A549 treated with dexamethasone at 1 μM for 4 hours (cell line): ENCODE data around the gene C10orf95. TPM values are rescaled to one million over a fixed set of nuclear protein-coding genes. Genes with fewer than 3 reads are reported as not detected.

ENCODE experiments used
- total RNA-seq: library from RNA; stranded (reverse); fragments of 200-300 nt; extraction: Qiagen RNA extraction; gene quantifications from 5 replicates; pipeline ENCODE4 v1.2.3, GENCODE V29; 2022

The C10orf95 gene, protein sequence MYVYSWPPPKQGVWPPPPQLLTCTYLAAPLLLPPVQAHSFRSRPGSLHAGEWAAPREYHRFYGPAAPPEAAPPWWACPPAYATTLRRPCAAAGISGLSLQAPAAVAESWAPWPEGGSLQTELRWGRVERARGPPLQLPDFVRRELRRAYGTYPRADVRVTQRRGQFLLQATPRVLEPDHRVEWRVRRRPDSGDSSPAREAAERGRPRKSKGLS
- total RNA-seq, result 0.07 to 0.25 TPM (median 0.13 TPM) in 5 replicates

DNA sequence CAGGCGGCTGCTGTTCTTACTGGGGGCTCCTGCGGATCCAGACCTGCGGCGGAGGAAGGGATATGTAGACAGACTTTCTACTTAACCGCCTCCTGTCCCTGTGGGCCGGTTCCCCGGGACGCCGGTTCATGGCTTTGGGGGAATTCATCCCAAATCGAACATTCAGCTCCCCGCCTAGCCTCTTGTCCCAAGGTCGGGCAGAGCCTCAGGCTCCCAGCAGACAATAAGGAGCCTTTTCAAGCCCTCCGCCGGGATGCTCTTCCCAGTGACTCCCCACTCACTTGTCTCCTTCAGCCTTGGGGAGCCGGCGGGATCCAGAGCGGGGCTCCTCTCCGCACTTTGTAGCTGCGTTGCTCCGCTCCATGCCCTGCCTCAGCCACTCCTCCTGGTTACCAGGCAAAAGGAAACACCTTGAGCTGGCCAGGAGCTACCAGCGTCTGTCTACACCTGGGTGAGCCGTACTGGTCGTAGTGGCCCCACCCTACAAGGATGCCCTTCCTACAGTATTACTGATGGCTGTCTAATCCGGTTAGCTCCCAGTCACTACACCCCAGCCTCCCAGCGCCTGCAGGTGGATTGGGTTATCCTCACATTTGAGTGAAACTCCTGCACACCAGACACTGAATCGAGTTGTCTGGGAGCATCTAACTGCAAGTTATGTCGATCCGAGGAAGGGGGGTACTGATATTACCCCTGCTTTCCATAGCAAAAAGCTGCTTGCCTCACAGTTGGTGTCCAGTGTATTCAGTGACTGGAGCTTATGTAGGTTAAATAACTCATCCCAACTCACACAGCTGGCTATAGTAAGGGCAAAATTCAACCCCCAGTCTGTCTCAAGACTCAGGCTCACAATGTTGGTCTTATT lies at the start of gene C10orf95:
Gene C10orf95, minus strand, starts transcription at position 439 of the 865 bp plus-strand sequence. CDS start 450 bp downstream, outside the sequence.

DNA sequence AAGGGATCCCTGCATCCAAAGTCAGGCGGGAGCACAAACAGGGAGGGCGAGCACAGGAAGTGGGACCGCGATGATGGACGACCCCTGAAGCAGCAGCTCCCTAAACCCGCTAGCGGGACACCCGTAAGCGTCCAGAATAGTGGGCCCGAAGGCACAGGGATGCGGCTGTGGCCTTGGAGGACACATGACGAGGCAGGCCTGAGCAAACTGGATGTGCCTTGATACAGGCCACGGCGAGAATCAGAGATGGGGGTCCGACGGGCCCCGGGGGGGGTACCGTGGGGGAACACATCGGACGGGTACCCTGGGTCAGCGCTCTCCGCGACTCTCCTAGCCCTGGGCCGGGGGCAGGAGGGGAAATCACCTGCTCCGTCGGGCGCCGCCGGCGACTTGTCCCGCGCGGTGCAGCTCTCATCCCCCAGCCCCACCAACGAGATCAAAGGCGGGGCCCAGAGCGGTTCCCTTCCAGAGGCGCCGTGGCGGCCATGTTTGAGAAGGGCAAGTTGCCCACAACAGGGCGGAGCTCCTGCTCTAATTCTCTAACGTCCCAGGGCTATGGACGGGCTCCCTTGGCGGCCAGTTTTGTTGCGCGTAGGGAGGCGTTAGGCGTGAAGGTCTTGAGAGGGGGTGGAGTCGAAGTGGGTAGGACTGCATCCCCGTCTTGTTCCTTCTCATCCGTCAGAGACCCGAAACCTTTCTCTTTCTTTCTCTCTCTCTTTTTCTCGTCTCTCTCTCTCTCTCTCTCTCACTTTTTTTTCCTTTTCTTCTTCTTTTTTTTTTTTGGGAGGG lies 19.0 kb downstream of the C10orf95 start, which contains the start of gene CUEDC2:
Gene CUEDC2, minus strand, starts transcription at position 413 of the 789 bp plus-strand sequence. CDS start 7,386 bp downstream, outside the sequence.

DNA sequence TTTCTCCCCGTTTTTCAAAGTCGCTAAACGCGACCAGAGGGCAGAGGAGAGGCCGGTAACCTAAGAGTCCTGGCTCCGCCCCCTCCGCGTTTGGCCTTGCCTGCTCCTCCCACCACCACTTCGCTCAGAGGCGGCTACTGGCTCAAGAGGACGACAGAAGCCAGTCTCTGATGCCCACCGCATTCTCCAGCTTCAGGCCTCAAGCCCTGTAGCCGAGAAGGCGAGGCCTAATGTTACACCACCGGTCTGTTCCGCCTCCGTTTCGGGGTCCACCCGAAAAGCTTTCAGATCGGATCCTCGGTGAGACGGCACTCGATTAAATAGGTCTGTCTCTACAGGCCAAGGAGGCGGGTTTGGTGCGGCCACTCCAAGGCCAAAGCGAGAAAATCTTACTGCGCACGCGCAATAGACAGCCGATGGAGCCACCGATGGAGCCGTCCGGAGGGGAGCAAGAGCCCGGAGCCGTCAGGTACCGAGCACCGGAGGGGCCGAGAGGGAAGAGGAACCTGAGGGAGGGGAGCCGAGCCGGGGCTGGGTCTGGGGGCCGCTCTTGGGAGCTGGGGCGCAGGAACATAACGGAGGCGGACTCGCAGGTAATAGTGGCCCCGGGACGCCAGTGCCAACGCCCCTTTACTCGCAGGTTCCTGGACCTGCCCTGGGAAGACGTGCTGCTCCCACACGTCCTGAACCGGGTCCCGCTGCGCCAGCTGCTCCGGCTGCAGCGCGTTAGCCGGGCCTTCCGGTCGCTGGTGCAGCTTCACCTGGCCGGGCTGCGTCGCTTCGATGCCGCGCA lies 30.4 kb downstream of the C10orf95 start, which contains the start of gene FBXL15:
Gene FBXL15, plus strand, starts transcription at position 123 of the 793 bp plus-strand sequence. Its CDS starts 294 bp downstream, at position 417.

DNA sequence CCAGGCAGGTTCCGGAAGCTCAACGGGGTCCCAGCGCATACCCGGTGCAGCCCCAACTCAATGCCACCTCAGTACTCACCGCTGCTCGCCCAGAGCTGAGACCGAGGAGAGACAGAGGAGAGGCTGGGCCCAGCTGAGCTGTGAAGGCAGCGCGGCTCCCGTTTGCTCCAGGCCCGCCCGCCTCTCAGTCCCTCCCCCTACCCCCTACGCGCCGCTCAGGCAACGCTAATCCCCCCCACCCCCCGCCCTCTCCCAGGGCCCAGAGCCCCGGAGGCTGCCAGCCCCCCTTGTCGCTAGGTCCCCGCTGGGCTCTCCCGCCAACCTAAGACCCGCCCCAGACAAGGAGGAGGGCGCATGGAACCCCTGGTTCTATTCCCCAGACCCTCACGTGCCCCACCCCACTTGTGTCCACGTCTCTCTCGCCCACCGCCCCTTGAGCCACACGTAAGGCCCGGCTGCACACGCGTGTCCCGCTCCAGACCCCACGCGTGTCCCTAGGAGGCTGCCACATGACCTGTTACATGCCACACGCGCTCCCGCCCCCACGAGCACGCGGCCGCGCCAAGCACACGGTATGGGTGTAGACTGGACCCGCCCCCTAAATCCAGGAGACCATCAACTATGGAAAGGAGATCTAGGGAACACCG lies 32.6 kb downstream of the C10orf95 start, which contains the start of gene PSD:
Gene PSD, minus strand, starts transcription at position 164 of the 647 bp plus-strand sequence. CDS start 1,747 bp downstream, outside the sequence.

Other genes with a start within 250 kb of the C10orf95 start
- 0.21 to 0.37 TPM (median 0.34 TPM) in 5 replicates for gene ELOVL3, start 225.2 kb downstream of the C10orf95 start, total RNA-seq
- 0.89 to 1.5 TPM (median 1.1 TPM) in 5 replicates for gene PITX3, start 210.0 kb downstream of the C10orf95 start, total RNA-seq
- 16.6 to 29.9 TPM (median 28.2 TPM) in 5 replicates for gene GBF1, start 206.0 kb downstream of the C10orf95 start, total RNA-seq
- 35.3 to 54.1 TPM (median 45.2 TPM) in 5 replicates for gene NFKB2, start 55.8 kb downstream of the C10orf95 start, total RNA-seq
- gene PSD, start 32.8 kb downstream of the C10orf95 start, total RNA-seq, result 0.11 to 0.68 TPM (median 0.38 TPM) in 5 replicates
- 5.8 to 9.3 TPM (median 6.9 TPM) in 5 replicates for gene FBXL15, start 30.7 kb downstream of the C10orf95 start, total RNA-seq
- 57.5 to 64.7 TPM (median 60.7 TPM) in 5 replicates for gene CUEDC2, start 19.0 kb downstream of the C10orf95 start, total RNA-seq
- 87.6 to 99.5 TPM (median 95.9 TPM) in 5 replicates for gene ACTR1A, start 51.2 kb upstream of the C10orf95 start, total RNA-seq
- 5.0 to 7.8 TPM (median 6.9 TPM) in 5 replicates for gene SUFU, start 52.4 kb upstream of the C10orf95 start, total RNA-seq
- 42.9 to 55.7 TPM (median 54.4 TPM) in 5 replicates for gene TRIM8, start 192.9 kb upstream of the C10orf95 start, total RNA-seq